Fibroblast of lung (primary cell): ENCODE measurements around the gene KCNRG. TPM values are rescaled to one million over a fixed set of nuclear protein-coding genes. Genes with fewer than 3 reads are reported as not detected.

Experiments used
- DNase-seq, 2 donors: peaks; one replicate each; pipeline versions ENCODE4 v3.0.0 to v3.0.0-alpha.2; 2010; ENCODE audit warnings: low read depth in 2 of 2
- H2AFZ ChIP-seq: 2 replicates; pipeline ENCODE4 v1.5.1; 2012; ENCODE audit warnings: low read length, control low read depth, inconsistent platforms
- H3K27ac ChIP-seq: 2 replicates; pipeline ENCODE4 v1.5.1; 2011; ENCODE audit warnings: low read length, control low read depth; ENCODE audit not compliant: insufficient read depth
- H3K27me3 ChIP-seq: 2 replicates; pipeline ENCODE4 v1.5.1; 2011; ENCODE audit warnings: mild to moderate bottlenecking, low read length; ENCODE audit not compliant: control insufficient read depth, insufficient read depth
- H3K36me3 ChIP-seq: 2 replicates; pipeline ENCODE4 v1.5.1; 2011; ENCODE audit warnings: low read length; ENCODE audit not compliant: control insufficient read depth, insufficient read depth
- H3K4me1 ChIP-seq: 2 replicates; pipeline ENCODE4 v1.5.1; 2011; ENCODE audit warnings: low read length; ENCODE audit not compliant: control insufficient read depth, insufficient read depth; ENCODE audit errors: extremely low read depth
- H3K4me2 ChIP-seq: 2 replicates; pipeline ENCODE4 v1.5.1; 2011; ENCODE audit warnings: low read length, control low read depth; ENCODE audit not compliant: insufficient read depth; ENCODE audit errors: extremely low read depth
- H3K4me3 ChIP-seq, 4 experiments: fragments of 200-600 bp in 1 of 4; sonication (generic) in 1 of 4; replicated peaks in 1 of 4; 2 replicates each; pipeline ENCODE4 v1.5.1; 2011 to 2016; ENCODE audit warnings: low read length in 4 of 4, low read depth in 3 of 4, mild to moderate bottlenecking in 3 of 4, control low read depth in 2 of 4, inconsistent platforms in 1 of 4, mixed read lengths in 1 of 4; ENCODE audit not compliant: insufficient read depth in 1 of 4; ENCODE audit errors: control extremely low read depth in 1 of 4
- H3K79me2 ChIP-seq: 2 replicates; pipeline ENCODE4 v1.5.1; 2012; ENCODE audit warnings: mild to moderate bottlenecking, low read length, inconsistent platforms; ENCODE audit not compliant: control insufficient read depth, insufficient read depth
- H3K9ac ChIP-seq: 2 replicates; pipeline ENCODE4 v1.5.1; 2011; ENCODE audit warnings: mild to moderate bottlenecking, low read length, control low read depth; ENCODE audit not compliant: insufficient read depth
- H3K9me3 ChIP-seq: 2 replicates; pipeline ENCODE4 v1.5.1; 2012; ENCODE audit warnings: low read depth, low read length; ENCODE audit not compliant: control insufficient read depth, insufficient read depth
- H4K20me1 ChIP-seq: 2 replicates; pipeline ENCODE4 v1.5.1; 2011; ENCODE audit warnings: low read length; ENCODE audit not compliant: control insufficient read depth, insufficient read depth; ENCODE audit errors: extremely low read depth
- EZH2 ChIP-seq: IDR thresholded peaks from 2 replicates; pipeline ENCODE4 v1.5.1; 2012; ENCODE audit warnings: low read length, control low read depth, mild to moderate bottlenecking; ENCODE audit errors: missing control alignments
- polyA plus RNA-seq, 2 donors: library from polyadenylated mRNA; depleted of rRNA in 1 of 2; stranded (reverse) in 1 of 2; unstranded in 1 of 2; fragments of >200 nt; gene quantifications; 2 replicates each; pipeline ENCODE4 v1.2.1, GENCODE V29; 2011 to 2012; ENCODE audit warnings: missing spikeins in 1 of 2
- total RNA-seq: library from RNA; depleted of rRNA; stranded (reverse); fragments of >200 nt; gene quantifications from 2 replicates; pipeline ENCODE4 v1.2.1, GENCODE V29; 2014
- TF ChIP-seq, protein P1 (sequence below), 2 donors: IDR thresholded peaks in 1 of 2; conservative IDR thresholded peaks in 1 of 2; 1 replicate in 1 of 2; 2 replicates in 1 of 2; pipeline ENCODE4 v1.5.1; 2011 to 2012; ENCODE audit warnings: low read length in 2 of 2, control low read depth in 1 of 2, inconsistent platforms in 1 of 2, low read depth in 1 of 2, mild to moderate bottlenecking in 1 of 2

KCNRG gene
- total and polyA plus RNA-seq, 2 donors (not counting 1 experiment from before 2014, with no cell fraction given) = 2.0 to 7.4 TPM

DNA sequence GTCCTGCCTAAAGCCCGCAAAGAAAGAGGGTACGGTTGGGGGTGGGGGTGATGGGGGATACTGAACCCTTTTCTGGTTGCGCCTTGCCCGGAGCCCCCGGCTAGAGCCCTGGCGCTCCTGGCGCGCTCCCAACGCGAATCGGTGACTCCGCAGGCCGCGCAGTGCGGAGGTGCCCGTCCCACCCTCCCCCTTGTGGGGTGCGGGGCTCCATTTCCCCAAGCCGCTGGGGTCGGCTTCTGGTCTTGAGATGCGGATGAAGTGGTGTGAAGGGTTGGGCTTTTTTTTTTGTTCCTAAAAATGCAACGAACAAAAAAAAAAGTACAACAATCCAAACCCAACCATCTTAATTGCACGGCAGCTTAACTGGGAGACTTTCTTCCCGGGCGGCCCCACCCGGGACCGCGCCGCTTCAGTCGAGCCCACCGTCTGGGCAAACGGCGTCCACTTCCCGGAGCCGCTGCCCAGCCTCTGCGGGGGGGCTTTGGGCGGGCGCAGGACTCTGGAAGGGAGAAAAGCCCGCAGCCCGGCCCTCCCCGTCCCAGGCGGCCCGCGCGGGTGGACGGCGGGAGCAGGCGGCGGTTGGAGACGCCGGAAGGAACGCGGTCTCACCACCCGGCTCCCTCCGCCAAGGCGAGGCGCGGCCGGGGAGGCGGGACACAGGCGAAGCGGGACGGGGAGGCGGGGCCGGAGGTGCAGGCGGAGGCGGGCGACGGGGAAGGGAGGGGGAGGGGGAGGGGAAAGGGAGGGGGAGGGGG, 18.9 kb upstream of the KCNRG start:
- Histone ChIP-seq H3K79me2 (peaks cover 27% of the 10 kb centered on the region), H3K36me3 (no peaks in the 10 kb centered on the region), H4K20me1 (no peaks in the 10 kb centered on the region), H3K4me2 (peak overlapping the region; percentile 83), H3K27me3 (no peaks in the 10 kb centered on the region), H3K4me1 (peaks cover 7% of the 10 kb centered on the region), H3K9ac (peak overlapping the region; percentile 86), H2AFZ (peak overlapping the region; percentile 33), H3K4me3 (peak overlapping the region; percentile 57 to 73 (median 64)), H3K9me3 (no peaks in the 10 kb centered on the region), H3K27ac (peak overlapping the region; percentile 81)
- peak; percentile 93 for DNase-seq
- TF ChIP-seq, protein P1, sequence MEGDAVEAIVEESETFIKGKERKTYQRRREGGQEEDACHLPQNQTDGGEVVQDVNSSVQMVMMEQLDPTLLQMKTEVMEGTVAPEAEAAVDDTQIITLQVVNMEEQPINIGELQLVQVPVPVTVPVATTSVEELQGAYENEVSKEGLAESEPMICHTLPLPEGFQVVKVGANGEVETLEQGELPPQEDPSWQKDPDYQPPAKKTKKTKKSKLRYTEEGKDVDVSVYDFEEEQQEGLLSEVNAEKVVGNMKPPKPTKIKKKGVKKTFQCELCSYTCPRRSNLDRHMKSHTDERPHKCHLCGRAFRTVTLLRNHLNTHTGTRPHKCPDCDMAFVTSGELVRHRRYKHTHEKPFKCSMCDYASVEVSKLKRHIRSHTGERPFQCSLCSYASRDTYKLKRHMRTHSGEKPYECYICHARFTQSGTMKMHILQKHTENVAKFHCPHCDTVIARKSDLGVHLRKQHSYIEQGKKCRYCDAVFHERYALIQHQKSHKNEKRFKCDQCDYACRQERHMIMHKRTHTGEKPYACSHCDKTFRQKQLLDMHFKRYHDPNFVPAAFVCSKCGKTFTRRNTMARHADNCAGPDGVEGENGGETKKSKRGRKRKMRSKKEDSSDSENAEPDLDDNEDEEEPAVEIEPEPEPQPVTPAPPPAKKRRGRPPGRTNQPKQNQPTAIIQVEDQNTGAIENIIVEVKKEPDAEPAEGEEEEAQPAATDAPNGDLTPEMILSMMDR (conservative IDR thresholded peaks at IDR 0.05 in 1 of 2, IDR thresholded peaks at IDR 0.05 in 1 of 2; ENCODE audit: low read depth in 1 of 2, low read length in 2 of 2) = no peak
- TF ChIP-seq EZH2 = no peak

DNA sequence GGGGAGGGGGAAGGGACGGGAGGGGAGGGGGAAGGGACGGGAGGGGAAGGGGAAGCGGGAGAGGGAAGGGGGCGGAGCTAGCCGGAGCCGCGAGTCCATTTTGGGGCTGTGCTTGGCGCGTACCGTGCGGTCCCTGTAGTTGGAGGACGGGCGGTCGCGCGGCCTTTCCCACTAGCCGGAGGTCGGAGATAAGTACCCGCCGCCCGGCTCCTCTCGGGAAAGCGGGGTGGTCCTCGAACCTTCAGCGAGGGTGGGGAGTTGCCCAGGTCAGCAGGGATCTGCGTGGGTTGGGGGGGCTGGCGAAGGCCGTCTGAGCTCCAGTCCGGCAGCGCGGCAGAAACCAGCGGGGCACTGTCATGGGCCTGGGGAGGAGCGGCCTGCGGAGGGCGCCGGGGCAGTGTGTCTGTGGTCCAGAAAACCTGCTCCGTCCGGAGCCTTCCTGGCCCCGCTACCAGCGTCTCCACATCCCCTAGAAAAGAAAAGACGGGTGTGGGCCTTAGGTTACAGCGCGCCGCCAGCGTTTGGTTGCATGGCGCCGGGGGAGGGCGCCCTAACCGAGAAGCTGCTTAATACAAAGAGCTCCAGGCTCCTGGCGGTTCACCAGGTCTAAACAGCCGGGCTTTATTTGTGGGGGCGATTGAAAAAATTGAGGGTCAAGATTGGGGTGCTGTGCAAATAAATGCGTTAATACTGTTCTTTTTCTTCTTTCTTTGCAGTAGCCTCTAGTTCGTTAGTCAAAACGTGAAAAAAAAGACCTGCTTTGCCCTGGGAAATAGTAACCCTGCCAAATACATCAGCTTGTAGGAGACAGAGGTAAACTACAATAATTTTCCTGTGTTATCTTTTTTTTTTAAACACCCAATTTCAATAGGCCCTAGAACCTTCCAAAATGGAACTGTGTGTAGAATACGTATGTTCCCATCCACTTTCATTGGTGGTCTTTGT, 18.0 kb upstream of the KCNRG start, which contains the start of gene TRIM13:
TSS of gene TRIM13 (plus strand) at position 92 of the 945 bp plus-strand sequence. CDS start 14,899 bp downstream, outside the sequence.
- Histone ChIP-seq H3K4me2 (peak within 1 kb of the TSS; percentile 90), H3K36me3 (no peaks in the 10 kb centered on the region), H3K4me3 (peak within 1 kb of the TSS; percentile 77 to 95 (median 81)), H3K27ac (peak within 1 kb of the TSS; percentile 97), H3K9me3 (no peaks in the 10 kb centered on the region), H3K79me2 (peaks cover 27% of the 10 kb centered on the region), H3K9ac (peak within 1 kb of the TSS; percentile 91), H2AFZ (peak within 1 kb of the TSS; percentile 67), H4K20me1 (no peaks in the 10 kb centered on the region), H3K27me3 (no peaks in the 10 kb centered on the region), H3K4me1 (peaks cover 7% of the 10 kb centered on the region)
- DNase-seq = peak; percentile 88 to 93
- TF ChIP-seq, protein P1 (conservative IDR thresholded peaks at IDR 0.05 in 1 of 2, IDR thresholded peaks at IDR 0.05 in 1 of 2; ENCODE audit: low read depth in 1 of 2, low read length in 2 of 2) = peak; percentile 76 to 77
- TF ChIP-seq EZH2 = no peak

DNA sequence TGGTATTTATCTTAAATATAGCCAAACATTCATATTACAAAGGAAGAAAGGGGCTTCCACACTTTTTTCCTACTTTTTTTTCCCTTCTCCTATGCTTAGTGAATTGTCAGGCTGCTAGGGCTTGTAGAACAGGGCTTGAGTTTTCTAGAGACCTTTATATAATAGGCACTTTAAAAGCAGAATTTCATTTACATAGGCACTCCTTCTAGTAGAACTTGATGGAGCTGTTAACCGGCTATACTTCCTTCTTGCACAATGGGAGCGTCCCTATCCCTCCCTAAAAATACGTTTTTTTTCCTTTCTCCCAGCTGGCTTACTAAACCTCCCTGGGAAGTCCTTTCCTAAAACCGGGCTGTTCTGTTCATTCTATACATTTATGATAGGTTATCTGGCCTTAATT, 17.3 kb upstream of the KCNRG start:
- Histone ChIP-seq H2AFZ (no peak overlapping the region), H3K4me3 (peak overlapping the region; percentile 77 to 95 (median 81)), H3K4me2 (peak overlapping the region; percentile 90), H4K20me1 (no peaks in the 10 kb centered on the region), H3K27me3 (no peaks in the 10 kb centered on the region), H3K9me3 (no peaks in the 10 kb centered on the region), H3K4me1 (peaks cover 7% of the 10 kb centered on the region), H3K27ac (peak overlapping the region; percentile 97), H3K9ac (no peak overlapping the region), H3K79me2 (peaks cover 29% of the 10 kb centered on the region), H3K36me3 (no peaks in the 10 kb centered on the region)
- peak in 1 of 2 donors; percentile 22 for DNase-seq
- TF ChIP-seq, protein P1 (conservative IDR thresholded peaks at IDR 0.05 in 1 of 2, IDR thresholded peaks at IDR 0.05 in 1 of 2; ENCODE audit: low read depth in 1 of 2, low read length in 2 of 2) = no peak
- no peak for TF ChIP-seq EZH2
